Measurements from ENCODE around the gene ATP7A.
A peak's percentile ranks its signal among the peaks of the same experiment; 100 is the strongest.
"Not testable (repeated sequence)": the region's sequence is repeated elsewhere in the genome, so short reads cannot be mapped to it uniquely, and the experiment has no call there.

Gene ATP7A

GRCh38 chrX:77910108-77910840 is at the start of gene ATP7A:
Gene ATP7A, plus strand, starts transcription at chrX:77910693. Its CDS starts 60,949 bp downstream, at chrX:77971642.
- H3K27ac ChIP-seq, result peak within 1 kb of the TSS; percentile 58
- H3K36me3 ChIP-seq, result no peaks in the 10 kb centered on the region
- H3K27me3 ChIP-seq (ENCODE audit: insufficient read depth, low read depth, severe bottlenecking), result peaks cover 13% of the 10 kb centered on the region
- TF ChIP-seq, protein P1, sequence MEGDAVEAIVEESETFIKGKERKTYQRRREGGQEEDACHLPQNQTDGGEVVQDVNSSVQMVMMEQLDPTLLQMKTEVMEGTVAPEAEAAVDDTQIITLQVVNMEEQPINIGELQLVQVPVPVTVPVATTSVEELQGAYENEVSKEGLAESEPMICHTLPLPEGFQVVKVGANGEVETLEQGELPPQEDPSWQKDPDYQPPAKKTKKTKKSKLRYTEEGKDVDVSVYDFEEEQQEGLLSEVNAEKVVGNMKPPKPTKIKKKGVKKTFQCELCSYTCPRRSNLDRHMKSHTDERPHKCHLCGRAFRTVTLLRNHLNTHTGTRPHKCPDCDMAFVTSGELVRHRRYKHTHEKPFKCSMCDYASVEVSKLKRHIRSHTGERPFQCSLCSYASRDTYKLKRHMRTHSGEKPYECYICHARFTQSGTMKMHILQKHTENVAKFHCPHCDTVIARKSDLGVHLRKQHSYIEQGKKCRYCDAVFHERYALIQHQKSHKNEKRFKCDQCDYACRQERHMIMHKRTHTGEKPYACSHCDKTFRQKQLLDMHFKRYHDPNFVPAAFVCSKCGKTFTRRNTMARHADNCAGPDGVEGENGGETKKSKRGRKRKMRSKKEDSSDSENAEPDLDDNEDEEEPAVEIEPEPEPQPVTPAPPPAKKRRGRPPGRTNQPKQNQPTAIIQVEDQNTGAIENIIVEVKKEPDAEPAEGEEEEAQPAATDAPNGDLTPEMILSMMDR (IDR thresholded peaks at IDR 0.05; ENCODE audit: low read depth, low read length), result peak; percentile 69
- H3K9me3 ChIP-seq (ENCODE audit: severe bottlenecking), result no peaks in the 10 kb centered on the region
- DNase-seq, result peak; percentile 93
- peak within 1 kb of the TSS; percentile 72 for H3K4me3 ChIP-seq (ENCODE audit: low read depth, low read length)

GRCh38 chrX:77875372-77875771 is 35.1 kb upstream of the ATP7A start:
- no peaks in the 10 kb centered on the region for H3K9me3 ChIP-seq (ENCODE audit: severe bottlenecking)
- DNase-seq, result no peak
- TF ChIP-seq, protein P1 (IDR thresholded peaks at IDR 0.05; ENCODE audit: low read depth, low read length), result no peak
- H3K4me3 ChIP-seq (ENCODE audit: low read depth, low read length), result no peak overlapping the region
- H3K27ac ChIP-seq, result no peak overlapping the region
- no peaks in the 10 kb centered on the region for H3K27me3 ChIP-seq (ENCODE audit: insufficient read depth, low read depth, severe bottlenecking)
- H3K36me3 ChIP-seq, result peaks cover 5% of the 10 kb centered on the region

DNA sequence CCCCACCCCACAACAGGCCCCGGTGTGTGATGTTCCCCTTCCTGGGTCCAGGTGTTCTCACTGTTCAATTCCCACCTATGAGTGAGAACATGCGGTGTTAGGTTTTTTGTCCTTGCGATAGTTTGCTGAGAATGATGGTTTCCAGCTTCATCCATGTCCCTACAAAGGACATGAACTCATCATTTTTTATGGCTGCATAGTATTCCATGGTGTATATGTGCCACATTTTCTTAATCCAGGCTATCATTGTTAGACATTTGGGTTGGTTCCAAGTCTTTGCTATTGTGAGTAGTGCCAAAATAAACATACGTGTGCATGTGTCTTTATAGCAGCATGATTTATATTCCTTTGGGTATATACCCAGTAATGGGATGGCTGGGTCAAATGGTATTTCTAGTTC is 29.1 kb upstream of the ATP7A start:
- not testable (repeated sequence) for H3K27ac ChIP-seq; H3K27me3 ChIP-seq (ENCODE audit: insufficient read depth, low read depth, severe bottlenecking); DNase-seq; H3K4me3 ChIP-seq (ENCODE audit: low read depth, low read length); H3K36me3 ChIP-seq; H3K9me3 ChIP-seq (ENCODE audit: severe bottlenecking)

DNA sequence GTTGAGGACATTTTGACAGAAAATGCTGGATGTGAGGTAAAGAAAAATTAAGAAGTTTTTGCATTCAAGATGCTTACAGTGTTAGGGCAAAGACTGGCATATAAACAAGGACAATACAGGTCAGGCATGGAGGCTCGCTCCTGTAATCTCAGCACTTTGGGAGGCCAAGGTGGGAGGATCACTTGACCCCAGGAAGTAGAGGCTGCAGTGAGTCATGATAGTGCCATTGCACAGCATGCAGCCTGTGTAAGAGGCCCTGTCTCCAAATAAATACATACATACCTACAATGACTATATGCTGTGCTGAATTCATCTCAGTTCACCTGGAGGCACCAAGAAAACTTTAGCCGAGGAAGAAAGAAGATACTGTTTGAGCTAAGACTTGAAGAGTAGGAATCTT is 17.6 kb upstream of the ATP7A start:
- no peaks in the 10 kb centered on the region; the same call in 1 of the 2 replicates for H3K36me3 ChIP-seq
- no peaks in the 10 kb centered on the region for H3K9me3 ChIP-seq (ENCODE audit: severe bottlenecking)
- no peak for DNase-seq
- H3K27ac ChIP-seq, result no peak overlapping the region
- H3K27me3 ChIP-seq (ENCODE audit: insufficient read depth, low read depth, severe bottlenecking), result peaks cover 8% of the 10 kb centered on the region
- TF ChIP-seq, protein P1 (IDR thresholded peaks at IDR 0.05; ENCODE audit: low read depth, low read length), result no peak
- H3K4me3 ChIP-seq (ENCODE audit: low read depth, low read length), result no peak overlapping the region

GRCh38 chrX:77893713-77894112 is 16.8 kb upstream of the ATP7A start:
- Histone ChIP-seq H3K9me3 (ENCODE audit: severe bottlenecking) (peaks cover 2% of the 10 kb centered on the region), H3K27me3 (ENCODE audit: insufficient read depth, low read depth, severe bottlenecking) (peaks cover 8% of the 10 kb centered on the region), H3K27ac (no peak overlapping the region), H3K36me3 (no peaks in the 10 kb centered on the region; the same call in 1 of the 2 replicates), H3K4me3 (ENCODE audit: low read depth, low read length) (no peak overlapping the region)
- TF ChIP-seq, protein P1 (IDR thresholded peaks at IDR 0.05; ENCODE audit: low read depth, low read length), result no peak
- DNase-seq, result no peak

GRCh38 chrX:77894921-77895886 is 15.3 kb upstream of the ATP7A start, which contains the start of gene MAGT1:
Gene MAGT1, minus strand, starts transcription at chrX:77895435. Its CDS starts 25 bp downstream, at chrX:77895410.
- Histone ChIP-seq H3K27me3 (ENCODE audit: insufficient read depth, low read depth, severe bottlenecking) (peaks cover 8% of the 10 kb centered on the region), H3K36me3 (no peaks in the 10 kb centered on the region; the same call in 1 of the 2 replicates), H3K27ac (peak within 1 kb of the TSS; percentile 84), H3K4me3 (ENCODE audit: low read depth, low read length) (peak within 1 kb of the TSS; percentile 63), H3K9me3 (ENCODE audit: severe bottlenecking) (peaks cover 4% of the 10 kb centered on the region)
- TF ChIP-seq, protein P1 (IDR thresholded peaks at IDR 0.05; ENCODE audit: low read depth, low read length), result no peak
- DNase-seq, result peak; percentile 92
